H9 (cell line): ENCODE data around the gene ZMIZ1. TPM values are rescaled to one million over a fixed set of nuclear protein-coding genes. Genes with fewer than 3 reads are reported as not detected.

Experiments used
- DNase-seq: peaks from one replicate; pipeline ENCODE4 v3.0.0-alpha.2; 2017
- H2AFZ ChIP-seq: one replicate; pipeline ENCODE4 v1.6.1; 2013; ENCODE audit warnings: mild to moderate bottlenecking, low read length, control low read depth, moderate library complexity
- H2AK5ac ChIP-seq: 2 replicates; pipeline ENCODE4 v1.6.1; 2013; ENCODE audit warnings: low read length, control low read depth, mixed read lengths; ENCODE audit not compliant: insufficient read length
- H2BK120ac ChIP-seq: one replicate; pipeline ENCODE4 v1.6.1; 2013; ENCODE audit warnings: low read depth, mild to moderate bottlenecking, low read length, control low read depth, inconsistent platforms; ENCODE audit not compliant: poor library complexity, severe bottlenecking
- H2BK12ac ChIP-seq: 2 replicates; pipeline ENCODE4 v1.6.1; 2013; ENCODE audit warnings: low read length, control low read depth, mixed read lengths, low read depth; ENCODE audit not compliant: insufficient read length
- H2BK15ac ChIP-seq: 2 replicates; pipeline ENCODE4 v1.6.1; 2013; ENCODE audit warnings: low read depth, low read length, control low read depth
- H2BK20ac ChIP-seq: one replicate; pipeline ENCODE4 v1.6.1; 2013; ENCODE audit warnings: low read depth, mild to moderate bottlenecking, low read length, control low read depth, inconsistent platforms; ENCODE audit not compliant: poor library complexity, severe bottlenecking
- H2BK5ac ChIP-seq: 2 replicates; pipeline ENCODE4 v1.6.1; 2013; ENCODE audit warnings: low read length, control low read depth, mixed read lengths; ENCODE audit not compliant: insufficient read length
- H3K14ac ChIP-seq: 2 replicates; pipeline ENCODE4 v1.6.1; 2013; ENCODE audit warnings: low read length, control low read depth; ENCODE audit not compliant: insufficient read depth
- H3K18ac ChIP-seq: 2 replicates; pipeline ENCODE4 v1.6.1; 2013; ENCODE audit warnings: low read depth, mild to moderate bottlenecking, mixed read lengths, low read length, control low read depth; ENCODE audit not compliant: insufficient read length
- H3K23ac ChIP-seq: 2 replicates; pipeline ENCODE4 v1.6.1; 2013; ENCODE audit warnings: low read length, control low read depth, mixed read lengths, low read depth; ENCODE audit not compliant: insufficient read length
- H3K23me2 ChIP-seq: 2 replicates; pipeline ENCODE4 v1.6.1; 2013; ENCODE audit warnings: low read depth, mild to moderate bottlenecking, mixed read lengths, low read length, control low read depth; ENCODE audit not compliant: insufficient read length, poor library complexity, severe bottlenecking
- H3K27ac ChIP-seq: 2 replicates; pipeline ENCODE4 v1.5.1; 2013; ENCODE audit warnings: low read length, control low read depth, mixed read lengths, low read depth; ENCODE audit not compliant: insufficient read length
- H3K27me3 ChIP-seq: 2 replicates; pipeline ENCODE4 v1.6.1; 2013; ENCODE audit warnings: low read length, control low read depth, inconsistent platforms; ENCODE audit not compliant: insufficient read depth
- H3K4ac ChIP-seq: 2 replicates; pipeline ENCODE4 v1.6.1; 2013; ENCODE audit warnings: low read depth, mild to moderate bottlenecking, control low read depth, inconsistent platforms, low read length, moderate library complexity
- H3K4me1 ChIP-seq: 2 replicates; pipeline ENCODE4 v1.6.1; 2013; ENCODE audit warnings: low read length, control low read depth, inconsistent platforms; ENCODE audit not compliant: insufficient read depth
- H3K4me2 ChIP-seq: 2 replicates; pipeline ENCODE4 v1.6.1; 2013; ENCODE audit warnings: low read length, control low read depth, mixed read lengths; ENCODE audit not compliant: insufficient read length, insufficient read depth
- H3K56ac ChIP-seq: 2 replicates; pipeline ENCODE4 v1.6.1; 2013; ENCODE audit warnings: low read depth, mild to moderate bottlenecking, mixed read lengths, low read length, control low read depth; ENCODE audit not compliant: insufficient read length
- H3K79me1 ChIP-seq: 2 replicates; pipeline ENCODE4 v1.6.1; 2013; ENCODE audit warnings: low read depth, mild to moderate bottlenecking, moderate library complexity, low read length, control low read depth, inconsistent platforms; ENCODE audit not compliant: insufficient read depth, poor library complexity, severe bottlenecking
- H3K79me2 ChIP-seq: 2 replicates; pipeline ENCODE4 v1.6.1; 2013; ENCODE audit warnings: low read length, control low read depth, inconsistent platforms; ENCODE audit not compliant: insufficient read depth
- H3K9ac ChIP-seq: 2 replicates; pipeline ENCODE4 v1.6.1; 2013; ENCODE audit warnings: low read length, control low read depth, mixed read lengths; ENCODE audit not compliant: insufficient read length; ENCODE audit errors: extremely low read depth
- H3K9me3 ChIP-seq: one replicate; pipeline ENCODE4 v1.6.1; 2013; ENCODE audit warnings: low read depth, low read length, inconsistent platforms; ENCODE audit not compliant: control insufficient read depth
- H3T11ph ChIP-seq: one replicate; pipeline ENCODE4 v1.6.1; 2013; ENCODE audit warnings: mild to moderate bottlenecking, low read length, control low read depth, inconsistent platforms
- H4K20me1 ChIP-seq: one replicate; pipeline ENCODE4 v1.6.1; 2013; ENCODE audit not compliant: control insufficient read depth, insufficient read length, insufficient read depth
- H4K5ac ChIP-seq: 2 replicates; pipeline ENCODE4 v1.6.1; 2013; ENCODE audit warnings: low read depth, mild to moderate bottlenecking, mixed read lengths, low read length, control low read depth; ENCODE audit not compliant: insufficient read length
- H4K8ac ChIP-seq: replicated peaks from 2 replicates; pipeline ENCODE4 v1.6.1; 2013; ENCODE audit warnings: low read length, control low read depth, mixed read lengths, low read depth; ENCODE audit not compliant: insufficient read length
- H4K91ac ChIP-seq: 2 replicates; pipeline ENCODE4 v1.6.1; 2013; ENCODE audit warnings: low read depth, mild to moderate bottlenecking, moderate library complexity, mixed read lengths, low read length, control low read depth; ENCODE audit not compliant: insufficient read length
- H3K27ac Mint-ChIP-seq, 3 experiments: 2 replicates in 2 of 3; 3 replicates in 1 of 3; pipeline ENCODE4 v1.8.0; 2020 to 2021; ENCODE audit warnings: mixed read lengths in 3 of 3, mild to moderate bottlenecking in 1 of 3, moderate library complexity in 1 of 3
- H3K27me3 Mint-ChIP-seq: 2 replicates; pipeline ENCODE4 v1.8.0; 2021; ENCODE audit warnings: low read depth, mild to moderate bottlenecking, moderate library complexity, mixed read lengths
- H3K36me3 Mint-ChIP-seq, 3 experiments: 2 replicates in 2 of 3; 3 replicates in 1 of 3; pipeline ENCODE4 v1.8.0; 2020 to 2021; ENCODE audit warnings: low read depth in 3 of 3, mixed read lengths in 3 of 3; ENCODE audit not compliant: insufficient read depth in 1 of 3
- H3K4me1 Mint-ChIP-seq, 2 experiments: 2 replicates each; pipeline ENCODE4 v1.8.0; 2020; ENCODE audit warnings: mixed read lengths in 2 of 2
- H3K4me3 Mint-ChIP-seq, 2 experiments: 2 replicates in 1 of 2; 3 replicates in 1 of 2; pipeline ENCODE4 v1.8.0; 2020 to 2021; ENCODE audit warnings: mild to moderate bottlenecking in 2 of 2, mixed read lengths in 2 of 2, moderate library complexity in 1 of 2
- H3K9me3 Mint-ChIP-seq, 2 experiments: 2 replicates in 1 of 2; 3 replicates in 1 of 2; pipeline ENCODE4 v1.8.0; 2020; ENCODE audit warnings: mild to moderate bottlenecking in 2 of 2, mixed read lengths in 2 of 2, moderate library complexity in 1 of 2
- WGBS: extraction: QIAGEN DNeasy Blood & Tissue Kit; methylation state at CpG from one replicate; pipeline ENCODE4 v1.1.7; 2013; ENCODE audit warnings: missing lambda C conversion rate, low lambda C conversion rate, mixed read lengths; ENCODE audit not compliant: insufficient read length; ENCODE audit errors: extremely low coverage; 5-methylcytosine and 5-hydroxymethylcytosine counted together
- total RNA-seq: library from RNA; stranded (reverse); gene quantifications from 2 replicates; pipeline ENCODE4 v1.2.1, GENCODE V29; 2021
- TF ChIP-seq, protein P1 (sequence below): fragments of 200-600 bp; sonication (generic); conservative IDR thresholded peaks from 3 replicates; pipeline ENCODE4 v1.8.0; 2021; ENCODE audit warnings: antibody characterized with exemption, mild to moderate bottlenecking

Gene ZMIZ1
- total RNA-seq, 1 experiment from 2014 or later: 36.9 TPM

DNA sequence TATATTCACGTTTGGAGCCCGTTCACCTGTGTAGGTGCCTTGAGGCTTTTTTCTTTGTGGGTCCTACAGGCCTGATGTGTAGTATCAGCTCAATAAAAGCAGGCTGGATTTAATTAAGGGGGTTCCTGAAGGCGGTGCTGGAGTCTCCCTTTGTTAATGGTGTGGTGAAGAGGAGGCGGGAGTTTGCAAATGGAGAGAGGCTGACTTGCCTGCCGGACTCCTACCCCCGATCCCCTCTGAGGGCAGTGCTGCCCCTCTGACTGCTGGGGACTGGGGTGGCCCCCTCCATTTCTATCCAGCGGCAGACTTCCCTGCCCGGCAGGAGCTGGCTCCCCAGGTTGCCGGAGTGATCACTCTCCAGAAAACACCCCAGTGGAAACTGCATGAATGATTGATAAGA lies 45.1 kb downstream of the ZMIZ1 start:
- peaks cover 57 to 69% of the 10 kb centered on the region in 2 experiments for H3K4me1 Mint-ChIP-seq
- H3K27me3 ChIP-seq: no peaks in the 10 kb centered on the region
- no peak overlapping the region for H3K14ac ChIP-seq
- H3K18ac ChIP-seq: no peak overlapping the region
- no peak overlapping the region for H3K9ac ChIP-seq
- no peak overlapping the region for H3K27ac ChIP-seq
- no peaks in the 10 kb centered on the region for H4K20me1 ChIP-seq
- H2BK15ac ChIP-seq: no peak overlapping the region
- no peak overlapping the region for H4K91ac ChIP-seq
- no peak overlapping the region for H2BK12ac ChIP-seq
- no peak overlapping the region for H2BK5ac ChIP-seq
- no peak overlapping the region for H3K23ac ChIP-seq
- H2BK120ac ChIP-seq: no peak overlapping the region
- no peaks in the 10 kb centered on the region for H3K9me3 Mint-ChIP-seq
- peaks cover 2% of the 10 kb centered on the region for H3K79me1 ChIP-seq
- no peak overlapping the region for H3K56ac ChIP-seq
- H2AFZ ChIP-seq: no peak overlapping the region
- no CpG with 5 or more reads among the region's 9 CpGs for WGBS
- no peak overlapping the region for H4K8ac ChIP-seq
- TF ChIP-seq, protein P1, sequence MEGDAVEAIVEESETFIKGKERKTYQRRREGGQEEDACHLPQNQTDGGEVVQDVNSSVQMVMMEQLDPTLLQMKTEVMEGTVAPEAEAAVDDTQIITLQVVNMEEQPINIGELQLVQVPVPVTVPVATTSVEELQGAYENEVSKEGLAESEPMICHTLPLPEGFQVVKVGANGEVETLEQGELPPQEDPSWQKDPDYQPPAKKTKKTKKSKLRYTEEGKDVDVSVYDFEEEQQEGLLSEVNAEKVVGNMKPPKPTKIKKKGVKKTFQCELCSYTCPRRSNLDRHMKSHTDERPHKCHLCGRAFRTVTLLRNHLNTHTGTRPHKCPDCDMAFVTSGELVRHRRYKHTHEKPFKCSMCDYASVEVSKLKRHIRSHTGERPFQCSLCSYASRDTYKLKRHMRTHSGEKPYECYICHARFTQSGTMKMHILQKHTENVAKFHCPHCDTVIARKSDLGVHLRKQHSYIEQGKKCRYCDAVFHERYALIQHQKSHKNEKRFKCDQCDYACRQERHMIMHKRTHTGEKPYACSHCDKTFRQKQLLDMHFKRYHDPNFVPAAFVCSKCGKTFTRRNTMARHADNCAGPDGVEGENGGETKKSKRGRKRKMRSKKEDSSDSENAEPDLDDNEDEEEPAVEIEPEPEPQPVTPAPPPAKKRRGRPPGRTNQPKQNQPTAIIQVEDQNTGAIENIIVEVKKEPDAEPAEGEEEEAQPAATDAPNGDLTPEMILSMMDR: no peak
- H3T11ph ChIP-seq: no peak overlapping the region
- H3K23me2 ChIP-seq: no peaks in the 10 kb centered on the region
- peak overlapping the region in 1 of 2 experiments; percentile 59; a peak in 2 of 5 replicates for H3K4me3 Mint-ChIP-seq
- H3K27me3 Mint-ChIP-seq: no peaks in the 10 kb centered on the region
- H3K36me3 Mint-ChIP-seq: peaks cover 3 to 20% (median 5%) of the 10 kb centered on the region in 3 experiments; a peak in 5 of 7 replicates
- peak; percentile 38 for DNase-seq
- peaks cover 6% of the 10 kb centered on the region; the same call in 1 of the 2 replicates for H3K4me1 ChIP-seq
- H3K27ac Mint-ChIP-seq: peak overlapping the region; percentile 78 to 97 (median 90); a peak in 5 of 7 replicates
- no peaks in the 10 kb centered on the region for H3K9me3 ChIP-seq
- no peak overlapping the region for H4K5ac ChIP-seq
- H2AK5ac ChIP-seq: no peak overlapping the region
- no peak overlapping the region for H2BK20ac ChIP-seq
- no peak overlapping the region for H3K4me2 ChIP-seq
- no peak overlapping the region for H3K4ac ChIP-seq
- peaks cover 11% of the 10 kb centered on the region; the same call in 1 of the 2 replicates for H3K79me2 ChIP-seq
